NCI-H526 treated with DMSO at 0.1 percent for 48 hours (cell line): Measurements from ENCODE around the gene VPS33A.
"Not testable (repeated sequence)": the region's sequence is repeated elsewhere in the genome, so short reads cannot be mapped to it uniquely, and the experiment has no call there.

Source experiments
- DNase-seq: peaks from one replicate; lab custom pipeline; 2025; lab: John Stamatoyannopoulos, UW

Gene VPS33A

GRCh38 chr12:122266230-122266901 lies at the start of gene VPS33A:
Gene VPS33A (minus strand): TSS chr12:122266494. CDS start chr12:122266408, 86 bp downstream.
- peak; percentile 89 for DNase-seq

GRCh38 chr12:122312926-122313325 lies 46.6 kb upstream of the VPS33A start:
- DNase-seq: no peak

- no peak for DNase-seq
Measured at GRCh38 chr12:122311696-122312095, 45.4 kb upstream of the VPS33A start.

- no peak for DNase-seq
Measured at GRCh38 chr12:122310626-122311333, 44.5 kb upstream of the VPS33A start.

GRCh38 chr12:122309564-122310121 lies 43.3 kb upstream of the VPS33A start:
- no peak for DNase-seq

- DNase-seq: no peak
Measured at GRCh38 chr12:122308811-122309210, 42.5 kb upstream of the VPS33A start.

- no peak for DNase-seq
Measured at GRCh38 chr12:122306407-122306806, 40.1 kb upstream of the VPS33A start.

GRCh38 chr12:122304924-122305323 lies 38.6 kb upstream of the VPS33A start:
- DNase-seq: peak; percentile 85

- DNase-seq: no peak
Measured at GRCh38 chr12:122303068-122303467, 36.8 kb upstream of the VPS33A start.

- DNase-seq: no peak
Measured at GRCh38 chr12:122298071-122298748, 31.9 kb upstream of the VPS33A start.

GRCh38 chr12:122297494-122297893 lies 31.2 kb upstream of the VPS33A start:
- no peak for DNase-seq

GRCh38 chr12:122295877-122296276 lies 29.6 kb upstream of the VPS33A start:
- no peak for DNase-seq

- no peak for DNase-seq
Measured at GRCh38 chr12:122293081-122293480, 26.8 kb upstream of the VPS33A start.

GRCh38 chr12:122291431-122291830 lies 25.1 kb upstream of the VPS33A start:
- no peak for DNase-seq

- DNase-seq: no peak
Measured at GRCh38 chr12:122283680-122284079, 17.4 kb upstream of the VPS33A start.

- no peak for DNase-seq
Measured at GRCh38 chr12:122282061-122282460, 15.8 kb upstream of the VPS33A start.

GRCh38 chr12:122276242-122276641 lies 9.9 kb upstream of the VPS33A start:
- no peak for DNase-seq

GRCh38 chr12:122275459-122275858 lies 9.2 kb upstream of the VPS33A start:
- DNase-seq: no peak

- DNase-seq: no peak
Measured at GRCh38 chr12:122265886-122266229, 436 bp downstream of the VPS33A start.

GRCh38 chr12:122265476-122265875 lies 818 bp downstream of the VPS33A start:
- no peak for DNase-seq

- not testable (repeated sequence) for DNase-seq
Measured at GRCh38 chr12:122260735-122261134, 5.6 kb downstream of the VPS33A start.

GRCh38 chr12:122258939-122259338 lies 7.4 kb downstream of the VPS33A start:
- not testable (repeated sequence) for DNase-seq

- not testable (repeated sequence) for DNase-seq
Measured at GRCh38 chr12:122258462-122258861, 7.8 kb downstream of the VPS33A start.
